ENCODE results near the gene NR3C2. TPM values are rescaled to one million over a fixed set of nuclear protein-coding genes. Genes with fewer than 3 reads are reported as not detected.

Gene NR3C2
- polyA plus RNA-seq, 1 of the 3 experiments (the other 2 are of a cell fraction) = 0.02 TPM

GRCh38 chr4:148074462-148074861, 367.8 kb downstream of the NR3C2 start:
- H3K9me2 ChIP-seq = no peaks in the 10 kb centered on the region
- no peak for DNase-seq
- H3F3A ChIP-seq (replicated peaks; ENCODE audit: insufficient read depth) = no peaks in the 10 kb centered on the region
- ChIA-PET CTCF (no interaction called here), POLR2A (no interaction called here)
- peaks cover 0 to 10% of the 10 kb centered on the region in 2 experiments; a peak in 2 of 4 replicates for H3K4me1 ChIP-seq (ENCODE audit: control insufficient read depth in 1 of 2, insufficient read depth in 2 of 2, low read depth in 1 of 2, low read length in 1 of 2)
- no peak overlapping the region for H3K4me2 ChIP-seq
- H3K9ac ChIP-seq = no peak overlapping the region
- H4K20me1 ChIP-seq (ENCODE audit: insufficient read depth) = no peaks in the 10 kb centered on the region
- TF ChIP-seq RXRA (IDR thresholded peaks at IDR 0.05; ENCODE audit: borderline replicate concordance, low read depth) = no peak
- TF ChIP-seq POLR2AphosphoS5 (IDR thresholded peaks at IDR 0.05; ENCODE audit: low read depth, low read length) = no peak
- TF ChIP-seq USF1 (IDR thresholded peaks at IDR 0.05; ENCODE audit: borderline replicate concordance, low read depth) = no peak
- no peak for TF ChIP-seq JUND (IDR thresholded peaks at IDR 0.05)
- TF ChIP-seq NFIC (IDR thresholded peaks at IDR 0.05; ENCODE audit: borderline replicate concordance) = no peak
- no peak for TF ChIP-seq EZH2phosphoT487 (IDR thresholded peaks at IDR 0.05; ENCODE audit: borderline replicate concordance, low read depth)
- no peak for TF ChIP-seq NRF1 (IDR thresholded peaks at IDR 0.05; ENCODE audit: low read depth, low read length)
- TF ChIP-seq GATA2 (CRISPR knock-in tag; IDR thresholded peaks at IDR 0.05) = no peak
- no peak for TF ChIP-seq EP300 (IDR thresholded peaks at IDR 0.05; ENCODE audit: borderline replicate concordance in 1 of 2, low read depth in 1 of 2, low read length in 1 of 2)
- no peak for TF ChIP-seq YY1 (IDR thresholded peaks at IDR 0.05; ENCODE audit: low read depth)
- TF ChIP-seq SIN3A (IDR thresholded peaks at IDR 0.05; ENCODE audit: borderline replicate concordance, low read depth, low read length) = no peak
- TF ChIP-seq, protein P1, sequence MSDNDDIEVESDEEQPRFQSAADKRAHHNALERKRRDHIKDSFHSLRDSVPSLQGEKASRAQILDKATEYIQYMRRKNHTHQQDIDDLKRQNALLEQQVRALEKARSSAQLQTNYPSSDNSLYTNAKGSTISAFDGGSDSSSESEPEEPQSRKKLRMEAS (IDR thresholded peaks at IDR 0.05; ENCODE audit: low read depth) = no peak
- TF ChIP-seq FOXJ3 (CRISPR knock-in tag; IDR thresholded peaks at IDR 0.05) = no peak
- TF ChIP-seq CHD2 (IDR thresholded peaks at IDR 0.05; ENCODE audit: low read length, partially characterized antibody) = no peak
- no peak for TF ChIP-seq MXI1 (IDR thresholded peaks at IDR 0.05; ENCODE audit: low read depth, low read length)
- no peaks in the 10 kb centered on the region for H3K79me2 ChIP-seq (ENCODE audit: insufficient read depth)
- peaks cover 10 to 14% of the 10 kb centered on the region in 2 experiments for H3K36me3 ChIP-seq (replicated peaks in 1 of 2; ENCODE audit: control insufficient read depth in 1 of 2, insufficient read depth in 2 of 2, low read length in 1 of 2)
- no peaks in the 10 kb centered on the region for H3K27me3 ChIP-seq (ENCODE audit: insufficient read depth)
- WGBS (ENCODE audit: low lambda C conversion rate) = 100% methylated on average over 5 of the region's 5 CpGs
- no peak overlapping the region for H2AFZ ChIP-seq (ENCODE audit: low read depth)
- H3K27ac ChIP-seq (ENCODE audit: low read depth in 2 of 2, low read length in 1 of 2) = no peak overlapping the region
- H3K9me3 ChIP-seq = no peaks in the 10 kb centered on the region
- H3K4me3 ChIP-seq (ENCODE audit: low read depth in 2 of 2, low read length in 1 of 2) = no peak overlapping the region

DNA sequence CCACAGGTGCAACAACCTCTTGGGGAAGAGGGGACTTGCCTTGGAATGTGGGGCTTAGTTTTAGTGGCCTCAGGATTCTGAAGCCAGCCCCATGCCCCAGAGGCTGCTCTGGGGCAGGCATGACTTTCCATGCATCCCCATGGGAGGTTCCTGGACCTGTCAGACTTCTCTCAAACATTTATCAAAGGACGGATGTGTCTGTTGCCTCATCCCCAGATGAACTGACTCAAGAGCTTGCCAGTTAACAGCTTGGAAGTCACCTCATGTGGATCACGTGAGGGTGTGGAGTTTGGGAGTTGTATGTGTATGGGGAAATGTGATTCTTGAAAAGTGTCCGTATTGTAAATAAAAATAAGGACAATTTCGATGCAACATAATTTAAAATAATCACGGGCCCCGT, 368.9 kb downstream of the NR3C2 start:
- H3K9ac ChIP-seq = no peak overlapping the region
- CTCF ChIA-PET = no interaction called here
- no peaks in the 10 kb centered on the region for H3K27me3 ChIP-seq (ENCODE audit: insufficient read depth)
- H3K4me1 ChIP-seq (ENCODE audit: control insufficient read depth in 1 of 2, insufficient read depth in 2 of 2, low read depth in 1 of 2, low read length in 1 of 2) = peaks cover 0 to 15% of the 10 kb centered on the region in 2 experiments; a peak in 1 of 4 replicates
- peaks cover 10 to 14% of the 10 kb centered on the region in 2 experiments for H3K36me3 ChIP-seq (replicated peaks in 1 of 2; ENCODE audit: control insufficient read depth in 1 of 2, insufficient read depth in 2 of 2, low read length in 1 of 2)
- no peak overlapping the region for H2AFZ ChIP-seq (ENCODE audit: low read depth)
- H3K4me2 ChIP-seq = no peak overlapping the region
- H4K20me1 ChIP-seq (ENCODE audit: insufficient read depth) = no peaks in the 10 kb centered on the region
- no peak overlapping the region for H3K27ac ChIP-seq (ENCODE audit: low read depth in 2 of 2, low read length in 1 of 2)
- H3K4me3 ChIP-seq (ENCODE audit: low read depth in 2 of 2, low read length in 1 of 2) = no peak overlapping the region
- 97% methylated on average over 6 of the region's 6 CpGs for WGBS (ENCODE audit: low lambda C conversion rate)
- no peaks in the 10 kb centered on the region; the same call in 1 of the 2 replicates for H3K79me2 ChIP-seq (ENCODE audit: insufficient read depth)
- H3F3A ChIP-seq (replicated peaks; ENCODE audit: insufficient read depth) = no peaks in the 10 kb centered on the region
- no peak for DNase-seq
- POLR2A ChIA-PET = no interaction called here
- H3K9me3 ChIP-seq = no peaks in the 10 kb centered on the region
- H3K9me2 ChIP-seq = no peaks in the 10 kb centered on the region
- TF ChIP-seq, protein P2, sequence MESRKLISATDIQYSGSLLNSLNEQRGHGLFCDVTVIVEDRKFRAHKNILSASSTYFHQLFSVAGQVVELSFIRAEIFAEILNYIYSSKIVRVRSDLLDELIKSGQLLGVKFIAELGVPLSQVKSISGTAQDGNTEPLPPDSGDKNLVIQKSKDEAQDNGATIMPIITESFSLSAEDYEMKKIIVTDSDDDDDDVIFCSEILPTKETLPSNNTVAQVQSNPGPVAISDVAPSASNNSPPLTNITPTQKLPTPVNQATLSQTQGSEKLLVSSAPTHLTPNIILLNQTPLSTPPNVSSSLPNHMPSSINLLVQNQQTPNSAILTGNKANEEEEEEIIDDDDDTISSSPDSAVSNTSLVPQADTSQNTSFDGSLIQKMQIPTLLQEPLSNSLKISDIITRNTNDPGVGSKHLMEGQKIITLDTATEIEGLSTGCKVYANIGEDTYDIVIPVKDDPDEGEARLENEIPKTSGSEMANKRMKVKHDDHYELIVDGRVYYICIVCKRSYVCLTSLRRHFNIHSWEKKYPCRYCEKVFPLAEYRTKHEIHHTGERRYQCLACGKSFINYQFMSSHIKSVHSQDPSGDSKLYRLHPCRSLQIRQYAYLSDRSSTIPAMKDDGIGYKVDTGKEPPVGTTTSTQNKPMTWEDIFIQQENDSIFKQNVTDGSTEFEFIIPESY (IDR thresholded peaks at IDR 0.05; ENCODE audit: borderline replicate concordance, low read depth) = no peak
- no peak for TF ChIP-seq NRF1 (IDR thresholded peaks at IDR 0.05; ENCODE audit: low read depth, low read length)
- TF ChIP-seq, protein P3, sequence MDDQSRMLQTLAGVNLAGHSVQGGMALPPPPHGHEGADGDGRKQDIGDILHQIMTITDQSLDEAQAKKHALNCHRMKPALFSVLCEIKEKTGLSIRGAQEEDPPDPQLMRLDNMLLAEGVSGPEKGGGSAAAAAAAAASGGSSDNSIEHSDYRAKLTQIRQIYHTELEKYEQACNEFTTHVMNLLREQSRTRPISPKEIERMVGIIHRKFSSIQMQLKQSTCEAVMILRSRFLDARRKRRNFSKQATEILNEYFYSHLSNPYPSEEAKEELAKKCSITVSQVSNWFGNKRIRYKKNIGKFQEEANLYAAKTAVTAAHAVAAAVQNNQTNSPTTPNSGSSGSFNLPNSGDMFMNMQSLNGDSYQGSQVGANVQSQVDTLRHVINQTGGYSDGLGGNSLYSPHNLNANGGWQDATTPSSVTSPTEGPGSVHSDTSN (IDR thresholded peaks at IDR 0.05) = no peak
- no peak for TF ChIP-seq RXRA (IDR thresholded peaks at IDR 0.05; ENCODE audit: borderline replicate concordance, low read depth)
- TF ChIP-seq YY1 (IDR thresholded peaks at IDR 0.05; ENCODE audit: low read depth) = no peak
- no peak for TF ChIP-seq FOSL2 (IDR thresholded peaks at IDR 0.05; ENCODE audit: borderline replicate concordance, low read depth)
- no peak for TF ChIP-seq CTCF (IDR thresholded peaks at IDR 0.05)
- TF ChIP-seq RFX5 (IDR thresholded peaks at IDR 0.05; ENCODE audit: low read length) = no peak
- TF ChIP-seq RCOR1 (IDR thresholded peaks at IDR 0.05; ENCODE audit: low read length) = no peak
- no peak for TF ChIP-seq RAD21 (IDR thresholded peaks at IDR 0.05; ENCODE audit: low read length)
- TF ChIP-seq ELF1 (IDR thresholded peaks at IDR 0.05) = no peak

Measured in SK-N-SH (cell line).